ENCODE data around the gene TMEM179. TPM values are rescaled to one million over a fixed set of nuclear protein-coding genes. Genes with fewer than 3 reads are reported as not detected.

TMEM179 gene
- total and polyA plus RNA-seq, 2 experiments from 2014 or later = not detected

GRCh38 chr14:104556256-104557021, 48.1 kb downstream of the TMEM179 start:
- no peak overlapping the region for H2AFZ ChIP-seq
- H3F3A ChIP-seq (ENCODE audit: insufficient read depth) = no peaks in the 10 kb centered on the region
- WGBS, 2 experiments (ENCODE audit: low coverage in 1 of 2, low lambda C conversion rate in 2 of 2, missing lambda C conversion rate in 2 of 2) = 16 to 23% methylated on average over 11 to 13 of the region's 13 CpGs
- TF ChIP-seq EZH2phosphoT487 (IDR thresholded peaks at IDR 0.05; ENCODE audit: insufficient read depth, low read depth) = no peak
- TF ChIP-seq EZH2 (IDR thresholded peaks at IDR 0.05; ENCODE audit: insufficient read depth, poor library complexity, severe bottlenecking) = no peak
- H3K4me1 ChIP-seq (ENCODE audit: insufficient read depth) = no peaks in the 10 kb centered on the region
- H3K9me2 ChIP-seq (ENCODE audit: insufficient read depth) = no peaks in the 10 kb centered on the region
- no peak for DNase-seq
- in situ Hi-C loops (cut with MboI) = no loop called here
- H3K79me2 ChIP-seq (ENCODE audit: insufficient read depth) = no peaks in the 10 kb centered on the region
- H3K9ac ChIP-seq = no peak overlapping the region
- H3K27ac ChIP-seq = no peak overlapping the region
- H3K4me3 ChIP-seq = no peak overlapping the region
- no peaks in the 10 kb centered on the region; the same call in none of the 2 replicates for H3K27me3 ChIP-seq (replicated peaks; ENCODE audit: insufficient read depth)
- H3K9me3 ChIP-seq (ENCODE audit: low read depth) = no peaks in the 10 kb centered on the region
- no peaks in the 10 kb centered on the region for H3K36me3 ChIP-seq (ENCODE audit: low read depth)
- H4K20me1 ChIP-seq (ENCODE audit: insufficient read depth) = no peaks in the 10 kb centered on the region
- no peak overlapping the region for H3K4me2 ChIP-seq (ENCODE audit: unreplicated experiment)

DNA sequence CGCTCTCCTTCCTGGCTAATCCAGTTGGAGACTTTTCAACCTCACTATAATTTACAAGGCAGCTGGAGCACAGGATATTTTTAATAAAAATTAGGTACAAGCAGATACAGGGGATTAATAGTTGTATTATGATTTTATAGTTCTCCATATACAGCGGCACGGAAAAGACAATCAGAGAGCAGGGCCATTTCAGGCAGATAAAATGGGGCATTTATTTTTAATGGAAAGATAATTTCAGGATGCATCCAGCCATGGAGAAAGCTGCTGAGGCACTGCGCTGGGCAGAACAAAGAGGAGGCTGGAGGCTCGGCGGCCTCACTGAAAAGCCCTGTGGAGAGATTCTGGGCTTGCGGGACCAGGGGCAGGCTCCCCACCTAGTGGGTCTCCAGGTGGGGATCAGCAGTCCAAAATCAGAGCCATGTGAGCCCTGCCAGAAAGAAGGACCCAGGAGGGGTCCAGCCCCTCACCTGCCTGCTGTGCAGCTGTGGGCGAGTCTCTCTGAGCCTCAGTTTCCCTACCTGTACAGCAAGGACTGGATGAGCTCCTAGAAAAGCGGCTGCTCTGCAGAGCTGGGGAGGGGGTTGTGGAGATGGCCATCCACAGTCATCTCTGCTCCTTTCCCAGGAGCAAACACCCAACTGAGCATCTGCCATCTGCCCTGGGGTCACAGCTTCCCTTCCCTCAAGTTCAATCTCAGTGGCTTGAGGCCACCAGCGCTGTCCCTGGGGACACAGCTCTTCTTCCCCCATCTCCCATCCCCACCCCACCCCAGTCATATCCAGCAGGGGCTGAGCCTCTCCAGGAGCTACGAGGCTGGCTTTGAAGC, 48.9 kb downstream of the TMEM179 start:
- DNase-seq = no peak
- no peak overlapping the region for H3K9ac ChIP-seq
- H3K36me3 ChIP-seq (ENCODE audit: low read depth) = no peaks in the 10 kb centered on the region
- TF ChIP-seq EZH2phosphoT487 (IDR thresholded peaks at IDR 0.05; ENCODE audit: insufficient read depth, low read depth) (no peak), EZH2 (IDR thresholded peaks at IDR 0.05; ENCODE audit: insufficient read depth, poor library complexity, severe bottlenecking) (no peak)
- H3K79me2 ChIP-seq (ENCODE audit: insufficient read depth) = no peaks in the 10 kb centered on the region
- H4K20me1 ChIP-seq (ENCODE audit: insufficient read depth) = no peaks in the 10 kb centered on the region
- no peak overlapping the region for H3K27ac ChIP-seq
- H2AFZ ChIP-seq = no peak overlapping the region
- no peak overlapping the region for H3K4me2 ChIP-seq (ENCODE audit: unreplicated experiment)
- H3K27me3 ChIP-seq (replicated peaks; ENCODE audit: insufficient read depth) = no peaks in the 10 kb centered on the region; the same call in none of the 2 replicates
- 58 to 63% methylated on average over 11 of the region's 11 CpGs for WGBS, 2 experiments (ENCODE audit: low coverage in 1 of 2, low lambda C conversion rate in 2 of 2, missing lambda C conversion rate in 2 of 2)
- H3K9me2 ChIP-seq (ENCODE audit: insufficient read depth) = no peaks in the 10 kb centered on the region
- H3K9me3 ChIP-seq (ENCODE audit: low read depth) = no peaks in the 10 kb centered on the region
- in situ Hi-C loops (cut with MboI) = no loop called here
- H3K4me3 ChIP-seq = no peak overlapping the region
- H3K4me1 ChIP-seq (ENCODE audit: insufficient read depth) = no peaks in the 10 kb centered on the region
- no peaks in the 10 kb centered on the region for H3F3A ChIP-seq (ENCODE audit: insufficient read depth)

GRCh38 chr14:104554608-104555429, 49.8 kb downstream of the TMEM179 start:
- in situ Hi-C loops (cut with MboI) = no loop called here
- Histone ChIP-seq H3K4me2 (ENCODE audit: unreplicated experiment) (no peak overlapping the region), H3K27me3 (replicated peaks; ENCODE audit: insufficient read depth) (peaks cover 5% of the 10 kb centered on the region), H3K9me3 (ENCODE audit: low read depth) (no peaks in the 10 kb centered on the region), H3K79me2 (ENCODE audit: insufficient read depth) (no peaks in the 10 kb centered on the region), H3K27ac (no peak overlapping the region), H3K9me2 (ENCODE audit: insufficient read depth) (no peaks in the 10 kb centered on the region), H3K4me3 (no peak overlapping the region), H3K4me1 (ENCODE audit: insufficient read depth) (no peaks in the 10 kb centered on the region), H3F3A (ENCODE audit: insufficient read depth) (no peaks in the 10 kb centered on the region), H2AFZ (no peak overlapping the region), H3K36me3 (ENCODE audit: low read depth) (no peaks in the 10 kb centered on the region), H3K9ac (no peak overlapping the region), H4K20me1 (ENCODE audit: insufficient read depth) (no peaks in the 10 kb centered on the region)
- TF ChIP-seq EZH2phosphoT487 (IDR thresholded peaks at IDR 0.05; ENCODE audit: insufficient read depth, low read depth) (no peak), EZH2 (IDR thresholded peaks at IDR 0.05; ENCODE audit: insufficient read depth, poor library complexity, severe bottlenecking) (no peak)
- DNase-seq = peak; percentile 21
- 20% methylated on average over 18 to 25 of the region's 26 CpGs for WGBS, 2 experiments (ENCODE audit: low coverage in 1 of 2, low lambda C conversion rate in 2 of 2, missing lambda C conversion rate in 2 of 2)

- H3K9me3 ChIP-seq (ENCODE audit: low read depth) = no peaks in the 10 kb centered on the region
- no peaks in the 10 kb centered on the region for H3F3A ChIP-seq (ENCODE audit: insufficient read depth)
- no peaks in the 10 kb centered on the region for H3K36me3 ChIP-seq (ENCODE audit: low read depth)
- no peak overlapping the region for H3K4me3 ChIP-seq
- peaks cover 5% of the 10 kb centered on the region for H3K27me3 ChIP-seq (replicated peaks; ENCODE audit: insufficient read depth)
- H3K79me2 ChIP-seq (ENCODE audit: insufficient read depth) = no peaks in the 10 kb centered on the region
- H3K27ac ChIP-seq = no peak overlapping the region
- TF ChIP-seq EZH2 (IDR thresholded peaks at IDR 0.05; ENCODE audit: insufficient read depth, poor library complexity, severe bottlenecking) = no peak
- no peak for TF ChIP-seq EZH2phosphoT487 (IDR thresholded peaks at IDR 0.05; ENCODE audit: insufficient read depth, low read depth)
- no peak for DNase-seq
- no peaks in the 10 kb centered on the region for H3K4me1 ChIP-seq (ENCODE audit: insufficient read depth)
- WGBS, 2 experiments (ENCODE audit: low coverage in 1 of 2, low lambda C conversion rate in 2 of 2, missing lambda C conversion rate in 2 of 2) = 43 to 47% methylated on average over 11 of the region's 12 CpGs
- H3K9ac ChIP-seq = no peak overlapping the region
- in situ Hi-C loops (cut with MboI) = no loop called here
- no peak overlapping the region for H2AFZ ChIP-seq
- H4K20me1 ChIP-seq (ENCODE audit: insufficient read depth) = no peaks in the 10 kb centered on the region
- no peak overlapping the region for H3K4me2 ChIP-seq (ENCODE audit: unreplicated experiment)
- no peaks in the 10 kb centered on the region for H3K9me2 ChIP-seq (ENCODE audit: insufficient read depth)
These were observed 50.4 kb downstream of the TMEM179 start for GRCh38 chr14:104554088-104554607.

Data from GM23248 (cell line).